22Rv1 (cell line): ENCODE measurements around the gene TLCD4.

Experiments
- ZFX ChIP-seq: fragments of 450-650 bp; IDR thresholded peaks from 2 replicates; pipeline ENCODE4 v1.6.1; 2017; ENCODE audit warnings: antibody characterized with exemption, borderline replicate concordance
- TF ChIP-seq, protein P1 (sequence below): fragments of 450-650 bp; IDR thresholded peaks from 2 replicates; pipeline ENCODE4 v1.5.1; 2017; ENCODE audit warnings: mild to moderate bottlenecking

DNA sequence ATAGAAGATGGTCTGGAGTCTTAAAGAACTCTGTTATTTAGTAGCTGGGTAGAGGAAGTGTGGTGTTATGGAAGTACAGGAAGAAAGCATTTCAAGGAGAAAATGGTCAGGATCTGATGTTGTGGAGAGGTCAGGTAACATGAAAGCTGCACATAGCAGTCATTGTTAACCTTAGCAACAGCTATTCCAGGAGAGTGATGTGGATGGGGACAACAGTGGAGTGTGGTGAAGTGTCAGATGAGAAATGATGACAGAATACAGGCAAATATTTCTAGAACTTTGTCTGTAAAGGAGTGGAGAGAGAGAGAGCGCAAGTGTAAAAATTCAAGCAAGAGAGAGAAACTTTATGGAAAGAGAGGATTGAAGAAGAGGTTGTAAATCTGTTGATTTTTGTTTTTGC is 15.6 kb downstream of the TLCD4 start:
- TF ChIP-seq, protein P1, sequence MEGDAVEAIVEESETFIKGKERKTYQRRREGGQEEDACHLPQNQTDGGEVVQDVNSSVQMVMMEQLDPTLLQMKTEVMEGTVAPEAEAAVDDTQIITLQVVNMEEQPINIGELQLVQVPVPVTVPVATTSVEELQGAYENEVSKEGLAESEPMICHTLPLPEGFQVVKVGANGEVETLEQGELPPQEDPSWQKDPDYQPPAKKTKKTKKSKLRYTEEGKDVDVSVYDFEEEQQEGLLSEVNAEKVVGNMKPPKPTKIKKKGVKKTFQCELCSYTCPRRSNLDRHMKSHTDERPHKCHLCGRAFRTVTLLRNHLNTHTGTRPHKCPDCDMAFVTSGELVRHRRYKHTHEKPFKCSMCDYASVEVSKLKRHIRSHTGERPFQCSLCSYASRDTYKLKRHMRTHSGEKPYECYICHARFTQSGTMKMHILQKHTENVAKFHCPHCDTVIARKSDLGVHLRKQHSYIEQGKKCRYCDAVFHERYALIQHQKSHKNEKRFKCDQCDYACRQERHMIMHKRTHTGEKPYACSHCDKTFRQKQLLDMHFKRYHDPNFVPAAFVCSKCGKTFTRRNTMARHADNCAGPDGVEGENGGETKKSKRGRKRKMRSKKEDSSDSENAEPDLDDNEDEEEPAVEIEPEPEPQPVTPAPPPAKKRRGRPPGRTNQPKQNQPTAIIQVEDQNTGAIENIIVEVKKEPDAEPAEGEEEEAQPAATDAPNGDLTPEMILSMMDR: no peak
- no peak for TF ChIP-seq ZFX
